Coronary artery (tissue), 2 donors: ENCODE results near the gene MFNG.

ENCODE experiments used
- DNase-seq: peaks from one replicate; pipeline ENCODE4 v3.0.0-alpha.2; 2017; ENCODE audit warnings: low spot score
- H3K27ac ChIP-seq, 2 donors: fragments of 200-600 bp; sonication (generic); one replicate each; pipeline ENCODE4 v1.5.1; 2016 to 2019
- H3K4me3 ChIP-seq: fragments of 200-600 bp; sonication (generic); 2 replicates; pipeline ENCODE4 v1.5.1; 2016; ENCODE audit warnings: mild to moderate bottlenecking, moderate library complexity
- CTCF ChIP-seq: fragments of 200-600 bp; sonication (generic); IDR thresholded peaks from one replicate; pipeline ENCODE4 v1.5.1; 2019; ENCODE audit warnings: antibody characterized with exemption

The MFNG gene

GRCh38 chr22:37505565-37505964 is 19.4 kb upstream of the MFNG start:
- no peak for DNase-seq
- no peak for TF ChIP-seq CTCF
- Histone ChIP-seq H3K4me3 (no peak overlapping the region), H3K27ac (no peak overlapping the region)

- TF ChIP-seq CTCF, result no peak
- no peak for DNase-seq
- Histone ChIP-seq H3K27ac (peak overlapping the region in 1 of 2 donors; percentile 48), H3K4me3 (no peak overlapping the region)
These were observed 18.8 kb upstream of the MFNG start for GRCh38 chr22:37504964-37505363.

- no peak for DNase-seq
- TF ChIP-seq CTCF, result no peak
- peak overlapping the region in 1 of 2 donors; percentile 53 for H3K27ac ChIP-seq
- H3K4me3 ChIP-seq, result no peak overlapping the region
These were observed 17.7 kb upstream of the MFNG start for GRCh38 chr22:37503850-37504249.

- no peak for TF ChIP-seq CTCF
- H3K27ac ChIP-seq, result peak overlapping the region in 1 of 2 donors; percentile 53
- no peak for DNase-seq
- no peak overlapping the region for H3K4me3 ChIP-seq
These were observed 17.0 kb upstream of the MFNG start for GRCh38 chr22:37503183-37503683.

GRCh38 chr22:37502342-37503182 is 16.4 kb upstream of the MFNG start:
- no peak for TF ChIP-seq CTCF
- Histone ChIP-seq H3K27ac (peak overlapping the region in 1 of 2 donors; percentile 53), H3K4me3 (no peak overlapping the region)
- no peak for DNase-seq

- peak overlapping the region in 1 of 2 donors; percentile 40 for H3K27ac ChIP-seq
- TF ChIP-seq CTCF, result no peak
- no peak for DNase-seq
- no peak overlapping the region for H3K4me3 ChIP-seq
These were observed 15.6 kb upstream of the MFNG start for GRCh38 chr22:37501610-37502341.
